GM13976 (cell line): Measurements from ENCODE around the gene CHST14.

ENCODE experiments used
- DNase-seq: peaks from one replicate; pipeline ENCODE4 v3.0.0; 2012; ENCODE audit warnings: low spot score
- CTCF ChIP-seq: IDR thresholded peaks from 2 replicates; pipeline ENCODE4 v1.5.1; 2012; ENCODE audit warnings: borderline replicate concordance, mild to moderate bottlenecking; ENCODE audit not compliant: insufficient read depth; ENCODE audit errors: extremely low read depth, missing control alignments, control extremely low read depth
- in situ Hi-C: fragments of 300-500 bp; cut with MboI; formaldehyde crosslinking; loops from one replicate; pipeline ENCODE4 v1.12.0; 2022; ENCODE audit warnings: low sequenced_read_pairs, mixed read lengths, inconsistent platforms; ENCODE audit not compliant: unreplicated experiment

The CHST14 gene

GRCh38 chr15:40456299-40456712, 14.5 kb upstream of the CHST14 start:
- in situ Hi-C loops, result no loop called here
- no peak for DNase-seq
- no peak for TF ChIP-seq CTCF

- TF ChIP-seq CTCF, result no peak
- in situ Hi-C loops, result no loop called here
Measured at GRCh38 chr15:40456738-40457137, 14.0 kb upstream of the CHST14 start.

GRCh38 chr15:40458495-40459371, 12.1 kb upstream of the CHST14 start:
- in situ Hi-C loops, result no loop called here
- DNase-seq, result no peak
- TF ChIP-seq CTCF, result no peak

More at GRCh38 chr15:40456738-40457137, 14.0 kb upstream of the CHST14 start:
- no peak for DNase-seq

- no peak for DNase-seq
- TF ChIP-seq CTCF, result no peak
- in situ Hi-C loops, result no loop called here
Measured at GRCh38 chr15:40459391-40460015, 11.3 kb upstream of the CHST14 start.

GRCh38 chr15:40460404-40460803, 10.4 kb upstream of the CHST14 start:
- no peak for DNase-seq
- in situ Hi-C loops, result no loop called here
- no peak for TF ChIP-seq CTCF

GRCh38 chr15:40461958-40462357, 8.8 kb upstream of the CHST14 start:
- in situ Hi-C loops, result no loop called here
- TF ChIP-seq CTCF, result no peak
- no peak for DNase-seq
